Lung (tissue), 12 donors: ENCODE measurements around the gene CNDP2. TPM values are rescaled to one million over a fixed set of nuclear protein-coding genes. Genes with fewer than 3 reads are reported as not detected.

Experiments used
- ATAC-seq: fragments of 200-7000 bp; cut with Tn5 transposase; one replicate; pipeline ENCODE4 v1.9.1; 2020; ENCODE audit warnings: moderate number of reproducible peaks; ENCODE audit not compliant: insufficient read depth, low FRiP score
- DNase-seq, 3 donors: peaks; one replicate each; pipeline ENCODE4 v3.0.0-alpha.2; 2013 to 2017
- H3K27ac ChIP-seq, 2 donors: one replicate each; pipeline ENCODE4 v1.5.1; 2013; ENCODE audit warnings: mild to moderate bottlenecking in 2 of 2, moderate library complexity in 2 of 2, control low read depth in 1 of 2, inconsistent platforms in 1 of 2, low read depth in 1 of 2, low read length in 1 of 2
- H3K27me3 ChIP-seq, 3 donors: one replicate each; pipeline ENCODE4 v1.5.1; 2013; ENCODE audit warnings: low read length in 2 of 3; ENCODE audit not compliant: control insufficient read depth in 3 of 3, insufficient read depth in 3 of 3
- H3K36me3 ChIP-seq, 4 donors: one replicate each; pipeline ENCODE4 v1.5.1; 2013; ENCODE audit warnings: low read length in 4 of 4, mild to moderate bottlenecking in 1 of 4, moderate library complexity in 1 of 4; ENCODE audit not compliant: control insufficient read depth in 4 of 4, insufficient read depth in 4 of 4
- H3K4me1 ChIP-seq, 5 donors: one replicate each; pipeline ENCODE4 v1.5.1; 2013; ENCODE audit warnings: low read length in 5 of 5, mild to moderate bottlenecking in 2 of 5, moderate library complexity in 1 of 5; ENCODE audit not compliant: control insufficient read depth in 5 of 5, insufficient read depth in 5 of 5
- H3K4me3 ChIP-seq: one replicate; pipeline ENCODE4 v1.5.1; 2013; ENCODE audit warnings: mild to moderate bottlenecking, control low read depth, moderate library complexity
- H3K9ac ChIP-seq, 2 donors: one replicate each; pipeline ENCODE4 v1.5.1; 2013; ENCODE audit warnings: low read length in 2 of 2, control low read depth in 1 of 2; ENCODE audit not compliant: insufficient read depth in 1 of 2
- H3K9me3 ChIP-seq, 4 donors: one replicate each; pipeline ENCODE4 v1.5.1; 2013; ENCODE audit warnings: low read length in 3 of 4, mild to moderate bottlenecking in 1 of 4, moderate library complexity in 1 of 4; ENCODE audit not compliant: control insufficient read depth in 4 of 4, insufficient read depth in 3 of 4
- WGBS, 2 donors: extraction: QIAGEN DNeasy Blood & Tissue Kit; methylation state at CpG; one replicate each; pipeline ENCODE4 v1.1.7; 2013; 5-methylcytosine and 5-hydroxymethylcytosine counted together
- polyA plus RNA-seq, 2 donors: library from polyadenylated mRNA; stranded (reverse); fragments of 200-250 nt; gene quantifications; one replicate each; pipeline ENCODE4 v1.2.1, GENCODE V29; 2013
- total RNA-seq, 2 donors: library from RNA; depleted of rRNA in 1 of 2; stranded (reverse); fragments of >200 nt in 1 of 2; gene quantifications; one replicate each; pipeline ENCODE4 v1.2.1, GENCODE V29; 2014 to 2021
- TF ChIP-seq, protein P1 (sequence below): IDR thresholded peaks from 2 replicates; pipeline ENCODE4 v1.5.1; 2012; ENCODE audit warnings: mild to moderate bottlenecking; ENCODE audit errors: control extremely low read depth, extremely low read depth
- donor health status: control.
- donor health status: control.
- donor health status: Bipolar disorder and iron deficiency.
- donor health status: healthy.
- donor health status: DM: yes; HTN: yes; CAD: no.

Gene CNDP2
- total and polyA plus RNA-seq, 4 donors, result 152 to 311 (median 191) TPM

DNA sequence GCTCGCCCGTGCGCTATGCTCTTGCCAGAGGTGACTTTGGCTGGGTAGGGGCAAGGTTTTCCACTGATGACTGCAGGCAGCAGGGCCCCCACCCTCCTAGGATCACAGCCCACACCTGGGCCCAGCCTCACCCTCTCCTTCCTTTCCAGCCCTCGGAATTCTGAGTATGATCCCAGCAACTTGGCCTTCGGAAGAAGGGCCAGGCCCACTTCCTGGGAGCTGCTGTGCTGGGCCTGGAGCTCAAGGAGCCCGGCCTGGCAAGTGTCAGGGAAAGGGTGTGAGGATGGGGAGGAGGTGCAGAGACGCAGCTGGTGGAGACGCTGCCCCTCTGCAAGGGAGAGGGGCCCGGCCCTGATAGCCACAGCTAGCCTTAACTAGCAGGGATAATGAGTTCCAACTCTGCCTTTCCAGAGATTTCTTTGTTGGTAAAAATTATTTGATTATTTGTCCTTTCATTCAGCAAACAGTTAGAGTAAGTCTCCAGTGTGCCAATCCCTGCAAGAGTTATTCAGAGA lies 36.4 kb downstream of the CNDP2 start:
- no peaks in the 10 kb centered on the region for H3K4me1 ChIP-seq
- H3K27me3 ChIP-seq, result no peaks in the 10 kb centered on the region
- H3K4me3 ChIP-seq, result no peak overlapping the region
- DNase-seq, result no peak
- no peak for ATAC-seq
- H3K27ac ChIP-seq, result no peak overlapping the region
- no peaks in the 10 kb centered on the region for H3K36me3 ChIP-seq
- TF ChIP-seq, protein P1, sequence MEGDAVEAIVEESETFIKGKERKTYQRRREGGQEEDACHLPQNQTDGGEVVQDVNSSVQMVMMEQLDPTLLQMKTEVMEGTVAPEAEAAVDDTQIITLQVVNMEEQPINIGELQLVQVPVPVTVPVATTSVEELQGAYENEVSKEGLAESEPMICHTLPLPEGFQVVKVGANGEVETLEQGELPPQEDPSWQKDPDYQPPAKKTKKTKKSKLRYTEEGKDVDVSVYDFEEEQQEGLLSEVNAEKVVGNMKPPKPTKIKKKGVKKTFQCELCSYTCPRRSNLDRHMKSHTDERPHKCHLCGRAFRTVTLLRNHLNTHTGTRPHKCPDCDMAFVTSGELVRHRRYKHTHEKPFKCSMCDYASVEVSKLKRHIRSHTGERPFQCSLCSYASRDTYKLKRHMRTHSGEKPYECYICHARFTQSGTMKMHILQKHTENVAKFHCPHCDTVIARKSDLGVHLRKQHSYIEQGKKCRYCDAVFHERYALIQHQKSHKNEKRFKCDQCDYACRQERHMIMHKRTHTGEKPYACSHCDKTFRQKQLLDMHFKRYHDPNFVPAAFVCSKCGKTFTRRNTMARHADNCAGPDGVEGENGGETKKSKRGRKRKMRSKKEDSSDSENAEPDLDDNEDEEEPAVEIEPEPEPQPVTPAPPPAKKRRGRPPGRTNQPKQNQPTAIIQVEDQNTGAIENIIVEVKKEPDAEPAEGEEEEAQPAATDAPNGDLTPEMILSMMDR, result no peak
- peaks cover 0 to 4% (median 0%) of the 10 kb centered on the region in 4 donors for H3K9me3 ChIP-seq
- no peak overlapping the region for H3K9ac ChIP-seq
- 79 to 80% methylated on average over 9 of the region's 9 CpGs for WGBS, 2 donors

DNA sequence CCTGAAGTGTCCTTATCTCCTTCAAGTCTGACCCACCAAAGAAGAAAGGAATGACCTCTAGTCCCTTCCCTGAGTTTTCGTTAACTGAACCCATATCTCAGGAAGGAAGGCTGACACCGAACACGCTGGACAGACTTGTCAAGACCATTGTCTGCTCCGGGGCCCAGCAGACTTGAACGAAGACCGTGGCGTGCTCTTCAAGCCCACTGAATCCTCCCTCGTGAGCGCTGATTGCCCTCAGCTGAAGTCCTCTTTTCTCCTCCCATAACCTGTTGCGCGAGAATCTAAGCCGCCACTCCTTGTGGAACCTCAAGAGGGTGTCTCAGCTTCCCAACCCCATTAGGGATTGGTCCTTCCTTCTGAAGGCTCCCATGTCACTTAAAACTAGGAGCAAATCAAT lies 37.5 kb downstream of the CNDP2 start:
- H3K36me3 ChIP-seq, result no peaks in the 10 kb centered on the region
- DNase-seq, result peak in 1 of 3 donors; percentile 1
- H3K9me3 ChIP-seq, result peaks cover 0 to 4% (median 0%) of the 10 kb centered on the region in 4 donors
- no peak overlapping the region for H3K27ac ChIP-seq
- 93 to 97% methylated on average over 12 of the region's 12 CpGs for WGBS, 2 donors
- H3K4me3 ChIP-seq, result no peak overlapping the region
- ATAC-seq, result no peak
- no peaks in the 10 kb centered on the region for H3K27me3 ChIP-seq
- no peak overlapping the region for H3K9ac ChIP-seq
- TF ChIP-seq, protein P1, result no peak
- H3K4me1 ChIP-seq, result no peaks in the 10 kb centered on the region

DNA sequence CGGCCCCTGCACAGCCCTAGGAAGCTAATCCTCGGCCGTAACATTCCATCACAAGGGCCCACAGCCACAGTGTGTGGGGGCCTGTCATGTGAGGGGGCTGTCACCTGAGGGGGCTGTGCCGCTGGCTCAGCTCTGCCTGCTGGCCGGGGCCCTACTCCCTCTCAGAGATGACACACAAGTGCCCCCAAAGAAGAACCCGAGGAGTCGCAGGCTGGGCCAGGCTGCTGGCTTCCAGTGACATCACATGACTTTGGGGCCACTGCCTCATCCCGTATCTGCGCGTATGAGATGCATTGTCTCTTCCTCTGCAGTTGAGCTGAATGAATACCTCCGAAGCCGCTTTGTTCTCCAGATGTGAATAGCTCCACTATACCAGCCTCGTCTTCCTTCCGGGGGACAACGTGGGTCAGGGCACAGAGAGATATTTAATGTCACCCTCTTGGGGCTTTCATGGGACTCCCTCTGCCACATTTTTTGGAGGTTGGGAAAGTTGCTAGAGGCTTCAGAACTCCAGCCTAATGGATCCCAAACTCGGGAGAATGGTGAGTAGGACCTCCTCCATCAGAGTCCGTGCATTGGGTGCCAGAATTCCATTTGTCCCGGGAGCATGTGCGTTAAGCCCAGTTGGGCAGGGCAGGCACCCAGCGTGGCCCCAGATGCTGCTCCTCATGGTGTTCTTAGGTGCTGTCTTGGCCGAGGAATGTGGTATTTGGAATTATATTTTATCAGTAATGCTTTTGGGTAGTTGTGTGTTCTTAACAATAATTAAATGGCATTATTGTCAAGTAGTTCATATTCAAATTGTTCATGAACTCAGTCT lies 38.2 kb downstream of the CNDP2 start, which contains the start of gene CNDP1:
CNDP1 (plus strand) TSS at position 351 of the 820 bp plus-strand sequence; CDS start at position 519, 168 bp downstream.
- no peak for ATAC-seq
- peak in 1 of 3 donors; percentile 8 for DNase-seq
- no peak within 1 kb of the TSS for H3K9ac ChIP-seq

More for the DNA sequence above, 38.2 kb downstream of the CNDP2 start, which contains the start of gene CNDP1:
- no peaks in the 10 kb centered on the region for H3K27me3 ChIP-seq
- H3K4me1 ChIP-seq, result no peaks in the 10 kb centered on the region
- TF ChIP-seq, protein P1, result no peak
- 90 to 94% methylated on average over 21 of the region's 21 CpGs for WGBS, 2 donors
- H3K4me3 ChIP-seq, result no peak within 1 kb of the TSS
- H3K9me3 ChIP-seq, result peaks cover 0 to 4% (median 0%) of the 10 kb centered on the region in 4 donors
- H3K36me3 ChIP-seq, result no peaks in the 10 kb centered on the region
- no peak within 1 kb of the TSS for H3K27ac ChIP-seq
